T-cell (primary cell): Measurements from ENCODE around the gene TMUB1. TPM values are rescaled to one million over a fixed set of nuclear protein-coding genes. Genes with fewer than 3 reads are reported as not detected.

Experiments used
- ATAC-seq, 4 experiments: fragments of 200-7000 bp in 3 of 4; fragments of 150-1000 bp in 1 of 4; cut with Tn5 transposase; replicated peaks in 1 of 4; 1 replicate in 3 of 4; 2 replicates in 1 of 4; pipeline ENCODE4 v1.10.0; 2021; ENCODE audit warnings: moderate library complexity in 3 of 4, mild to moderate bottlenecking in 2 of 4, moderate number of reproducible peaks in 1 of 4
- CTCF ChIA-PET, 2 donors: fragments of 300-600 bp; sonication (Branson Sonifier 250); formaldehyde crosslinking; loops; one replicate each; lab custom pipeline; 2022; ENCODE audit warnings: antibody characterized with exemption in 2 of 2; lab: Charles Lee
- POLR2A ChIA-PET, 2 donors: fragments of 300-600 bp; sonication (Branson Sonifier 250); formaldehyde crosslinking; loops; one replicate each; lab custom pipeline; 2022; ENCODE audit warnings: antibody characterized with exemption in 2 of 2; lab: Charles Lee
- DNase-seq, 35 experiments: peaks; one replicate each; pipeline versions ENCODE4 v3.0.0 to v3.0.0-alpha.2; 2013 to 2023
- H3K27ac ChIP-seq: one replicate; pipeline ENCODE4 v1.5.1; 2013; ENCODE audit warnings: low read length
- H3K27me3 ChIP-seq, 2 experiments: replicated peaks in 1 of 2; 1 replicate in 1 of 2; 2 replicates in 1 of 2; pipeline versions ENCODE4 v1.6.1 to v1.7.0; 2013; ENCODE audit warnings: low read length in 1 of 2, mixed read lengths in 1 of 2; ENCODE audit not compliant: control insufficient read depth in 2 of 2, insufficient read depth in 2 of 2; ENCODE audit errors: extremely low read depth in 1 of 2
- H3K36me3 ChIP-seq, 2 donors: 1 replicate in 1 of 2; 2 replicates in 1 of 2; pipeline versions ENCODE4 v1.6.1 to v1.7.0; 2013; ENCODE audit warnings: low read length in 1 of 2; ENCODE audit not compliant: control insufficient read depth in 2 of 2, insufficient read depth in 1 of 2; ENCODE audit errors: extremely low read depth in 1 of 2
- H3K4me1 ChIP-seq, 2 experiments: 1 replicate in 1 of 2; 2 replicates in 1 of 2; pipeline versions ENCODE4 v1.6.1 to v1.7.0; 2013; ENCODE audit warnings: low read length in 2 of 2, mixed read lengths in 1 of 2; ENCODE audit not compliant: insufficient read depth in 2 of 2, control insufficient read depth in 1 of 2; ENCODE audit errors: extremely low read depth in 1 of 2
- H3K4me3 ChIP-seq, 2 donors: 1 replicate in 1 of 2; 2 replicates in 1 of 2; pipeline versions ENCODE4 v1.5.1 to v1.7.0; 2013; ENCODE audit warnings: mild to moderate bottlenecking in 2 of 2, low read length in 1 of 2, moderate library complexity in 1 of 2; ENCODE audit not compliant: control insufficient read depth in 1 of 2; ENCODE audit errors: extremely low read depth in 1 of 2
- H3K9me3 ChIP-seq: 2 replicates; pipeline ENCODE4 v1.7.0; 2013
- H3K27ac Mint-ChIP-seq, 2 donors: one replicate each; pipeline ENCODE4 v1.8.0; 2020 to 2021; ENCODE audit warnings: mild to moderate bottlenecking in 2 of 2, mixed read lengths in 2 of 2
- H3K27me3 Mint-ChIP-seq, 2 donors: one replicate each; pipeline ENCODE4 v1.8.0; 2021 to 2022; ENCODE audit warnings: mixed read lengths in 2 of 2
- H3K36me3 Mint-ChIP-seq: one replicate; pipeline ENCODE4 v1.8.0; 2021; ENCODE audit warnings: mixed read lengths
- H3K4me1 Mint-ChIP-seq, 3 donors: one replicate each; pipeline ENCODE4 v1.8.0; 2020 to 2022; ENCODE audit warnings: mixed read lengths in 3 of 3, mild to moderate bottlenecking in 1 of 3
- H3K4me3 Mint-ChIP-seq, 3 donors: one replicate each; pipeline ENCODE4 v1.8.0; 2020 to 2022; ENCODE audit warnings: mild to moderate bottlenecking in 3 of 3, mixed read lengths in 3 of 3, moderate library complexity in 3 of 3
- H3K9me3 Mint-ChIP-seq, 3 donors: one replicate each; pipeline ENCODE4 v1.8.0; 2020 to 2022; ENCODE audit warnings: mixed read lengths in 3 of 3
- WGBS: methylation state at CpG from one replicate; pipeline ENCODE4 v1.1.5; 2013; ENCODE audit warnings: missing lambda C conversion rate; ENCODE audit not compliant: insufficient coverage; 5-methylcytosine and 5-hydroxymethylcytosine counted together
- total RNA-seq, 35 experiments: library from RNA in 6 of 35; stranded (reverse) in 6 of 35; fragments of 120-200 nt in 1 of 35; gene quantifications; one replicate each; pipeline versions ENCODE4 v1.2.1 to v1.2.4 and lab custom pipeline; 2013 to 2026

The TMUB1 gene
- total RNA-seq, 5 donors from 2014 or later (not counting 1 experiment from before 2014, with no cell fraction given), result 44.0 to 67.0 (median 56.5) TPM

DNA sequence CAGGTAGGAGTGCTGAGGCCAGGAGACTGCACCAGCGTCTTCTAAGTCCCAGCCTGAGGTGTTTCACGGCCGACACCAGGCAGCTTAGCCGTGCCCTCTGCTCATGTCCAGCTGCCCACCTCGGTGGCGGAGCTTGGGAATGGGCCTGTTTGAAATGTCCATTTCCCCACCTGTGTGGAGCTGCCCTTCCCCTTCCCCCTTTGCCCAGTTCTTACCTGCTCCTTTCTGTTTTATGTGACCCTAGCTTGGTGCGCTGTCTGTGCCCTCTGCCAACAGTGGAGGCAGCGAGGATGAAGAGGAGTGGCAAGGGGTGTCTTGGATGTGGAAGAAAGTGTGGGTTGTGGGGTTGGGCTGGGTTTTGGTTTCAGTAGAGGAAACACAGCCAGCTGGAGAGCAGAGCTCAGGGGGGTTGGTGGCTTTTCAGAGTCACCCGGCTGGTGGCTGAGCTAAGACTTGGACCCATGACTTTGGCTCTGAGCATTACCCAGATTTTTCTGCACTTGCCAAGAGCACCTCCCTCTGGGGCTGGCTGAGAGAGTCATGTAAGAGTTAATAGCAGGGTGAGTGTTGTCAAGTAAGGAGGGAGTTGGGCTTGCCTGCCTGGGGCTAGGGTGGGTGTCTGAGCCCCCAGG, 46.8 kb upstream of the TMUB1 start:
- H3K4me3 ChIP-seq, result no peak overlapping the region
- DNase-seq (no peak), ATAC-seq (no peak)
- peaks cover 32% of the 10 kb centered on the region for H3K36me3 Mint-ChIP-seq
- H3K36me3 ChIP-seq, result peaks cover 0 to 14% of the 10 kb centered on the region in 2 donors
- POLR2A ChIA-PET, result no interaction called here
- CTCF ChIA-PET, result no interaction called here
- H3K4me1 Mint-ChIP-seq, result no peaks in the 10 kb centered on the region
- no peaks in the 10 kb centered on the region for H3K27me3 Mint-ChIP-seq
- H3K4me3 Mint-ChIP-seq, result no peak overlapping the region
- no peak overlapping the region for H3K27ac ChIP-seq
- 82% methylated on average over 8 of the region's 9 CpGs for WGBS
- H3K9me3 ChIP-seq, result no peaks in the 10 kb centered on the region
- H3K4me1 ChIP-seq, result no peaks in the 10 kb centered on the region
- peaks cover 0 to 2% of the 10 kb centered on the region in 2 experiments for H3K27me3 ChIP-seq
- no peaks in the 10 kb centered on the region for H3K9me3 Mint-ChIP-seq
- H3K27ac Mint-ChIP-seq, result no peak overlapping the region

- no peaks in the 10 kb centered on the region for H3K9me3 Mint-ChIP-seq
- peaks cover 26% of the 10 kb centered on the region for H3K36me3 Mint-ChIP-seq
- no peak for DNase-seq
- CTCF ChIA-PET, result interaction anchor here in 1 of 2 donors (0.5 kb wide), 1 partner anchor 188 kb away, joined by 12 read pairs; no protein-coding TSS in a partner anchor
- H3K27ac Mint-ChIP-seq, result no peak overlapping the region
- POLR2A ChIA-PET, result interaction anchor here in 1 of 2 donors (0.6 kb wide), 1 partner anchor 182 kb away, joined by 4 read pairs; no protein-coding TSS in a partner anchor
- Histone ChIP-seq H3K4me3 (no peak overlapping the region), H3K9me3 (no peaks in the 10 kb centered on the region), H3K27ac (no peak overlapping the region), H3K4me1 (peaks cover 0 to under 1% of the 10 kb centered on the region in 2 experiments), H3K27me3 (peaks cover 2 to 3% of the 10 kb centered on the region in 2 experiments), H3K36me3 (peaks cover 0 to 14% of the 10 kb centered on the region in 2 donors)
- H3K27me3 Mint-ChIP-seq, result no peaks in the 10 kb centered on the region
- ATAC-seq, result no peak
- 88% methylated on average over 22 of the region's 28 CpGs for WGBS
- H3K4me1 Mint-ChIP-seq, result no peaks in the 10 kb centered on the region
- no peak overlapping the region for H3K4me3 Mint-ChIP-seq
Measured at GRCh38 chr7:151129117-151129959, 46.0 kb upstream of the TMUB1 start.

DNA sequence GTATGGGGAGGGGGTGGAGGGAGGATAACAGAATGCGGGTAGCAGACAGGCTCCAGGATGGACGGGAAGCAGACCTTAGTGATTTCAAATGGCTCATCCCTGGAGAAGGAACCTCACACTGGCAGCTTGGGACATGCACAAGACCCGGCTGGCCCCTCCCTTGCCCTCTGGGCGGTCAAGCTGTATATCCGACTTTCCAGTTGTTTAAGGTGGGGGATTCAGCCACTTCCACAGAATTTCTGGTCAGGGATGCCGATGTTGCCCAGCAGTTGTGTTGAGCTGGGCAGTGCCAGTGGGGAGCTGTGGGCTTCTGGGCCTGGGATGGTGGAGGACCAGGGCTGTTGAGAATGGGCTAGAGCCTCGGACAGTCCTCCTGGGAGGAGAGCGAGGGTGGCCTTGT, 45.4 kb upstream of the TMUB1 start:
- H3K27ac Mint-ChIP-seq, result no peak overlapping the region
- ChIA-PET CTCF (interaction anchor here in 1 of 2 donors (0.5 kb wide), 1 partner anchor 189 kb away, joined by 12 read pairs; no protein-coding TSS in a partner anchor), POLR2A (no interaction called here)
- no peaks in the 10 kb centered on the region for H3K9me3 ChIP-seq
- no peaks in the 10 kb centered on the region for H3K27me3 Mint-ChIP-seq
- peaks cover 0 to 13% of the 10 kb centered on the region in 2 donors for H3K36me3 ChIP-seq
- H3K4me3 Mint-ChIP-seq, result no peak overlapping the region
- WGBS, result 58% methylated on average over 3 of the region's 8 CpGs
- H3K9me3 Mint-ChIP-seq, result no peaks in the 10 kb centered on the region
- peaks cover 2 to 6% of the 10 kb centered on the region in 2 experiments for H3K4me1 ChIP-seq
- peaks cover 4 to 6% (median 5%) of the 10 kb centered on the region in 3 donors for H3K4me1 Mint-ChIP-seq
- H3K4me3 ChIP-seq, result no peak overlapping the region
- H3K27ac ChIP-seq, result no peak overlapping the region
- no peak for DNase-seq
- peaks cover 2 to 3% of the 10 kb centered on the region in 2 experiments for H3K27me3 ChIP-seq
- no peak for ATAC-seq
- peaks cover 26% of the 10 kb centered on the region for H3K36me3 Mint-ChIP-seq

- ATAC-seq (no peak), DNase-seq (no peak)
- WGBS, result 81% methylated on average over 7 of the region's 14 CpGs
- H3K27ac ChIP-seq, result no peak overlapping the region
- no peaks in the 10 kb centered on the region for H3K9me3 Mint-ChIP-seq
- peaks cover 0 to 12% of the 10 kb centered on the region in 2 donors for H3K36me3 ChIP-seq
- H3K27me3 Mint-ChIP-seq, result no peaks in the 10 kb centered on the region
- peaks cover 5 to 9% (median 6%) of the 10 kb centered on the region in 3 donors for H3K4me1 Mint-ChIP-seq
- no peak overlapping the region for H3K27ac Mint-ChIP-seq
- H3K4me1 ChIP-seq, result peaks cover 2 to 9% of the 10 kb centered on the region in 2 experiments
- no peaks in the 10 kb centered on the region for H3K9me3 ChIP-seq
- H3K4me3 ChIP-seq, result no peak overlapping the region
- POLR2A ChIA-PET, result no interaction called here
- CTCF ChIA-PET, result interaction anchor here in 1 of 2 donors (0.7 kb wide), 1 partner anchor 406 kb away, joined by 5 read pairs; no protein-coding TSS in a partner anchor
- peaks cover 31% of the 10 kb centered on the region for H3K36me3 Mint-ChIP-seq
- H3K4me3 Mint-ChIP-seq, result no peak overlapping the region
- peaks cover 2 to 3% of the 10 kb centered on the region in 2 experiments for H3K27me3 ChIP-seq
Measured at GRCh38 chr7:151128144-151128543, 44.9 kb upstream of the TMUB1 start.

- H3K4me1 Mint-ChIP-seq, result peaks cover 5 to 9% (median 6%) of the 10 kb centered on the region in 3 donors
- ChIA-PET POLR2A (no interaction called here), CTCF (interaction anchor here in 1 of 2 donors (0.7 kb wide), 1 partner anchor 250 kb away, joined by 3 read pairs; no protein-coding TSS in a partner anchor)
- H3K36me3 Mint-ChIP-seq, result peaks cover 27% of the 10 kb centered on the region
- H3K4me3 ChIP-seq, result no peak overlapping the region
- H3K4me1 ChIP-seq, result peaks cover 2 to 9% of the 10 kb centered on the region in 2 experiments
- DNase-seq, result no peak
- H3K4me3 Mint-ChIP-seq, result no peak overlapping the region
- H3K27me3 ChIP-seq, result peaks cover 2 to 3% of the 10 kb centered on the region in 2 experiments
- no peaks in the 10 kb centered on the region for H3K9me3 ChIP-seq
- no peak overlapping the region for H3K27ac Mint-ChIP-seq
- no peaks in the 10 kb centered on the region for H3K27me3 Mint-ChIP-seq
- H3K27ac ChIP-seq, result no peak overlapping the region
- 96% methylated on average over 11 of the region's 19 CpGs for WGBS
- H3K36me3 ChIP-seq, result peaks cover 0 to 9% of the 10 kb centered on the region in 2 donors
- ATAC-seq, result no peak
- H3K9me3 Mint-ChIP-seq, result no peaks in the 10 kb centered on the region
Measured at GRCh38 chr7:151126491-151127137, 43.3 kb upstream of the TMUB1 start.
